Measurements from ENCODE around the gene CROCC.
"Not testable (repeated sequence)": the region's sequence is repeated elsewhere in the genome, so short reads cannot be mapped to it uniquely, and the experiment has no call there.

CROCC gene

DNA sequence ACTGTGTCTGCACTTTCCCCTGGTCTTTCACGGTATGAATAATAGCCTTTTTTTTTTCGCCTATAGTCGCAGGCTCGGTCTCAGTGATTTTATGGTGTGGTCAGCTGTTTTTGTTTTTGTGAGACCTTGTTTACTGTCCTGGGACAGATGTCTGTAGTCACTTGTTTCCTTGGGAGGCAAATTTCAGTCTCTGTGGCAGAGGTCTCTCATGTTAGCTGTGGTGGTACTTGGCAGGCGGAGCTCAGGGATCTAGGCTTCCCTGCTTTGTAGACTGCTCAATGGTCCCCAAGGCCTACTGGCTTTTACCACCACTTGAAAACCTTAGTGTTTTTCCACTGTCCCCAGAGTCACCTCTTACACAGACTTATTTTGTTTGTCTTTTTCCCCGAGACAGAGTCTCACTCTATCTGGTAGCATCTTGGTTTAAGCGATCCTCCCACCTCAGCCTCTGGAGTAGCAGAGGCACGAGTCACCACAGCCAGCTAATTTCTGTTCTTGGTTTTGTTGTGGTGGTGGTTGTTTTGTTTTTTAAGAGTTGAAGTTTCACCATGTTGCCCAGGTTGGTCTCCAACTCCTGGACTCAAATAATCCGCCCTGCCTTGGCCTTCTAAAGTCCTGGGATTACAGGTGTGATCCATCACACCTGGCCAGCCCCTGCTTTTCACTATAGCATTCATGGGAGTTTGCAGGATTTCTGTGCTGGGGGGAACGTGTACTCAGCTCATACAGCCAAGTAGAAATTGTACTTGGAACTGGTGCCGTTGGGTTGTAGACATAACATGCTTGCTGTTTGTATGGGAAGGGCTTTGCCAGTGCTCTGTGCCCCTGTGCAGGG lies 15.6 kb upstream of the CROCC start:
- Histone ChIP-seq H3K36me3 (ENCODE audit: control insufficient read depth in 1 of 2, insufficient read depth in 2 of 2, low read length in 2 of 2) (no peaks in the 10 kb centered on the region), H3K27me3 (ENCODE audit: control insufficient read depth in 1 of 2, insufficient read depth in 2 of 2, low read length in 2 of 2) (no peaks in the 10 kb centered on the region), H3K4me3 (ENCODE audit: low read depth in 1 of 2, low read length in 2 of 2) (no peak overlapping the region), H3K27ac (ENCODE audit: low read depth, low read length) (no peak overlapping the region), H3K9me3 (ENCODE audit: control insufficient read depth in 1 of 2, low read length in 2 of 2) (peaks cover 0 to 6% of the 10 kb centered on the region in 2 donors), H3K4me1 (ENCODE audit: control insufficient read depth in 1 of 2, insufficient read depth in 2 of 2, low read length in 2 of 2) (peaks cover 4 to 18% of the 10 kb centered on the region in 2 donors), H3K9ac (ENCODE audit: low read depth in 1 of 2, low read length in 2 of 2) (peak overlapping the region in 1 of 2 donors; percentile 91)

DNA sequence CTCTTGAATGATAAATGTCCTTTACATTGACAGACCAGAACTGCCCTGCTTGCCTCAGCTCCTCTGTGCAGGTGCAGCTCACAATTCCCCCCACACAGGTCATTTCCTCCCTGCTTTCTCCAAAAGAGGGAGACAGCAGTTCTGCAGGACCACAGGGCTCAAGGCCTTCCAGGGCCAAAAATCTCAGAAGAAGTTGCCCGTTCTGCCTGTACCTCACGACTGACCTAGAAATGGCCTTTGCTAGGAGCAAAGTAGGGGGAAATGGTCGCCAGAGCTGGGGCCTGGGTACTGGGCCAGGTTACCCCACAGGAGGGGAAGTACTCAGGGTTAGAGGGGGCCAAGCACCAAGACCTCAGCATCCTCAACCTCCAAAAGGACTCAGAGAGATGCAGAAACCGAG lies 14.9 kb upstream of the CROCC start:
- Histone ChIP-seq H3K4me1 (ENCODE audit: control insufficient read depth in 1 of 2, insufficient read depth in 2 of 2, low read length in 2 of 2) (peaks cover 7 to 18% of the 10 kb centered on the region in 2 donors), H3K4me3 (ENCODE audit: low read depth in 1 of 2, low read length in 2 of 2) (no peak overlapping the region), H3K9ac (ENCODE audit: low read depth in 1 of 2, low read length in 2 of 2) (no peak overlapping the region), H3K36me3 (ENCODE audit: control insufficient read depth in 1 of 2, insufficient read depth in 2 of 2, low read length in 2 of 2) (no peaks in the 10 kb centered on the region), H3K9me3 (ENCODE audit: control insufficient read depth in 1 of 2, low read length in 2 of 2) (peaks cover 0 to 6% of the 10 kb centered on the region in 2 donors), H3K27me3 (ENCODE audit: control insufficient read depth in 1 of 2, insufficient read depth in 2 of 2, low read length in 2 of 2) (no peaks in the 10 kb centered on the region), H3K27ac (ENCODE audit: low read depth, low read length) (no peak overlapping the region)

- Histone ChIP-seq H3K27ac (ENCODE audit: low read depth, low read length) (no peak overlapping the region), H3K36me3 (ENCODE audit: control insufficient read depth in 1 of 2, insufficient read depth in 2 of 2, low read length in 2 of 2) (no peaks in the 10 kb centered on the region), H3K27me3 (ENCODE audit: control insufficient read depth in 1 of 2, insufficient read depth in 2 of 2, low read length in 2 of 2) (no peaks in the 10 kb centered on the region), H3K4me3 (ENCODE audit: low read depth in 1 of 2, low read length in 2 of 2) (no peak overlapping the region), H3K4me1 (ENCODE audit: control insufficient read depth in 1 of 2, insufficient read depth in 2 of 2, low read length in 2 of 2) (peaks cover 10 to 19% of the 10 kb centered on the region in 2 donors), H3K9me3 (ENCODE audit: control insufficient read depth in 1 of 2, low read length in 2 of 2) (peaks cover 0 to 6% of the 10 kb centered on the region in 2 donors), H3K9ac (ENCODE audit: low read depth in 1 of 2, low read length in 2 of 2) (no peak overlapping the region)
These were observed 13.6 kb upstream of the CROCC start for GRCh38 chr1:16907870-16908758.

- H3K9me3 ChIP-seq (ENCODE audit: control insufficient read depth in 1 of 2, low read length in 2 of 2); H3K36me3 ChIP-seq (ENCODE audit: control insufficient read depth in 1 of 2, insufficient read depth in 2 of 2, low read length in 2 of 2); H3K9ac ChIP-seq (ENCODE audit: low read depth in 1 of 2, low read length in 2 of 2); H3K27me3 ChIP-seq (ENCODE audit: control insufficient read depth in 1 of 2, insufficient read depth in 2 of 2, low read length in 2 of 2); H3K27ac ChIP-seq (ENCODE audit: low read depth, low read length); H3K4me3 ChIP-seq (ENCODE audit: low read depth in 1 of 2, low read length in 2 of 2): not testable (repeated sequence)
- peaks cover 7 to 18% of the 10 kb centered on the region in 2 donors for H3K4me1 ChIP-seq (ENCODE audit: control insufficient read depth in 1 of 2, insufficient read depth in 2 of 2, low read length in 2 of 2)
These were observed 9.6 kb upstream of the CROCC start for GRCh38 chr1:16911851-16912721.

- not testable (repeated sequence) for H3K9me3 ChIP-seq (ENCODE audit: control insufficient read depth in 1 of 2, low read length in 2 of 2); H3K4me3 ChIP-seq (ENCODE audit: low read depth in 1 of 2, low read length in 2 of 2)
These were observed 9.0 kb upstream of the CROCC start for GRCh38 chr1:16912742-16913141.

DNA sequence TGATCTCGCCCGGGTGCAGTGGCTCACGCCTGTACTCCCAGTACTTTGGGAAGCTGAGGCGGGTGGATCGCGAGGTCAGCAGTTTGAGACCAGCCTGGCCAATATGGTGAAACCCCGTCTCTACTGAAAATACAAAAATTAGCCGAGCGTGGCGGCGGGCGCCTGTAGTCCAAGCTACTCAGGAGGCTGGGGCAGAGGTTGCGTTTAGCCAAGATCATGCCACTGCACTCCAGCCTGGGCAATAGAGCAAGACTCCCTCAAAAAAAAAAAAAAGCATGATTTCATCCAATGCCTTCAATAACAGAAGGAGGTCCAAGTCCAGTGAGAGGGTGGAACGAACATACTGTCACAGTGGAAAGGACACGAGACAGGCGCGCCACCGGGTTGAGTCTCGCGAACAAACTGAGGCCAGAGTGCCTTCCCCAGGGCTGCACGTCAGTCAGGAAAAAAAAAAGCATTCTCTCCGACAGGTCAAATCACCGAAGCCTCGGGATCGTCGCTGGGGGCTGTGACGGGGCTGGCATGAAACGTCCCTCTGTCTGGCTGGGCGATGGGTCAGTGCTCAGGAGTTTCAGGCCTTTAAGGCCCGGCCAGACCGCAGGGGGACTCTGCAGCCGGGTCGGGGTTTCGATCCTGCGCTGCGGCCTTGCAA lies 8.4 kb upstream of the CROCC start:
- no peak overlapping the region for H3K27ac ChIP-seq (ENCODE audit: low read depth, low read length)
- peaks cover 7 to 18% of the 10 kb centered on the region in 2 donors for H3K4me1 ChIP-seq (ENCODE audit: control insufficient read depth in 1 of 2, insufficient read depth in 2 of 2, low read length in 2 of 2)
- H3K36me3 ChIP-seq (ENCODE audit: control insufficient read depth in 1 of 2, insufficient read depth in 2 of 2, low read length in 2 of 2), result no peaks in the 10 kb centered on the region
- H3K27me3 ChIP-seq (ENCODE audit: control insufficient read depth in 1 of 2, insufficient read depth in 2 of 2, low read length in 2 of 2), result no peaks in the 10 kb centered on the region
- H3K9ac ChIP-seq (ENCODE audit: low read depth in 1 of 2, low read length in 2 of 2), result peak overlapping the region; percentile 68 to 84
- H3K4me3 ChIP-seq (ENCODE audit: low read depth in 1 of 2, low read length in 2 of 2), result peak overlapping the region; percentile 82
- H3K9me3 ChIP-seq (ENCODE audit: control insufficient read depth in 1 of 2, low read length in 2 of 2), result no peaks in the 10 kb centered on the region

More at GRCh38 chr1:16912742-16913141, 9.0 kb upstream of the CROCC start:
- not testable (repeated sequence) for H3K27me3 ChIP-seq (ENCODE audit: control insufficient read depth in 1 of 2, insufficient read depth in 2 of 2, low read length in 2 of 2); H3K9ac ChIP-seq (ENCODE audit: low read depth in 1 of 2, low read length in 2 of 2); H3K27ac ChIP-seq (ENCODE audit: low read depth, low read length); H3K36me3 ChIP-seq (ENCODE audit: control insufficient read depth in 1 of 2, insufficient read depth in 2 of 2, low read length in 2 of 2)
- peaks cover 7 to 18% of the 10 kb centered on the region in 2 donors for H3K4me1 ChIP-seq (ENCODE audit: control insufficient read depth in 1 of 2, insufficient read depth in 2 of 2, low read length in 2 of 2)

DNA sequence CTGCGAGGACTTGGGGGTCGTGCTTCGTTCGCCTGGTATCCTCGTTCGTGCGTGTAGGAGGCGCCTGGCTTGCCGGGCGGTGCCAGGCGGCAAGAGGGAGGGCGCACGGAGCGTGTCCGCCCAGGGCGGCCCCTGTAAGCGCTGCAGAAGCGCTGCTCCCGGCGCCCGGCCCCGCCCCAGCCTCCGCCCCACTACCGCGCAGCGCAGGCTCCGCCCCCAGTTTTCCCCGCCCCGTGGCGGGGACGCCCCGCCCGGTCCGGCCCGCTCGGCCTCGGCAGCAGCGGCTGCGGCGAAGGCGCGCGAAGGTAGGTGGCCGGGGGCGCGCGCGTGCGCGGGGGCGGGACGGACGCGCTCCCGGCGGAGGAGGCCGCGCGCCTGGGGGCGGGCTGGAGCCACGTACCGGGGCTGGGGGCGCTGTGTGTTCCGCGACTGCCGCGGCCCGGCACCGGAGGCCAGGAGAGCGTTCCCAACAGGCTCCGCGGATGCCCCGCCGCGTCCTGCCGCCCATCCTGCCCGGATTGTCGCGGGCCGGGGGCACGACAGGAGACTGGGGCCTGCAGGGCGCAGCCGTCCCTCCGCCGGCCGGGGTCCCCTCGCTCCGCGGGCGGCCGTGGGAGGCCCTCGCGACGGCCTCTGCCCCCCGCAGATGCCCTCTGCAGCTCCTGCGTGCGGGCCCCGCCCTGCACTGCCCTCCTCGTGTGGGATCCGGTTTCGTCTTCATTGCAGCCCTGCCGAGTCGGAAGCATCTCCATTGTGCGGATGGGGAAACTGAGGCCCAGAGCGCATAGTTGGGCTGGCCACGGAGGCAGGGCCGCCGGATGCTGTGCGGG lies 7.7 kb upstream of the CROCC start:
- H3K9ac ChIP-seq (ENCODE audit: low read depth in 1 of 2, low read length in 2 of 2), result peak overlapping the region; percentile 68 to 84
- H3K27ac ChIP-seq (ENCODE audit: low read depth, low read length), result peak overlapping the region; percentile 56
- H3K36me3 ChIP-seq (ENCODE audit: control insufficient read depth in 1 of 2, insufficient read depth in 2 of 2, low read length in 2 of 2), result no peaks in the 10 kb centered on the region
- no peaks in the 10 kb centered on the region for H3K9me3 ChIP-seq (ENCODE audit: control insufficient read depth in 1 of 2, low read length in 2 of 2)
- no peaks in the 10 kb centered on the region for H3K27me3 ChIP-seq (ENCODE audit: control insufficient read depth in 1 of 2, insufficient read depth in 2 of 2, low read length in 2 of 2)
- peak overlapping the region; percentile 82 for H3K4me3 ChIP-seq (ENCODE audit: low read depth in 1 of 2, low read length in 2 of 2)
- H3K4me1 ChIP-seq (ENCODE audit: control insufficient read depth in 1 of 2, insufficient read depth in 2 of 2, low read length in 2 of 2), result peaks cover 7 to 18% of the 10 kb centered on the region in 2 donors

DNA sequence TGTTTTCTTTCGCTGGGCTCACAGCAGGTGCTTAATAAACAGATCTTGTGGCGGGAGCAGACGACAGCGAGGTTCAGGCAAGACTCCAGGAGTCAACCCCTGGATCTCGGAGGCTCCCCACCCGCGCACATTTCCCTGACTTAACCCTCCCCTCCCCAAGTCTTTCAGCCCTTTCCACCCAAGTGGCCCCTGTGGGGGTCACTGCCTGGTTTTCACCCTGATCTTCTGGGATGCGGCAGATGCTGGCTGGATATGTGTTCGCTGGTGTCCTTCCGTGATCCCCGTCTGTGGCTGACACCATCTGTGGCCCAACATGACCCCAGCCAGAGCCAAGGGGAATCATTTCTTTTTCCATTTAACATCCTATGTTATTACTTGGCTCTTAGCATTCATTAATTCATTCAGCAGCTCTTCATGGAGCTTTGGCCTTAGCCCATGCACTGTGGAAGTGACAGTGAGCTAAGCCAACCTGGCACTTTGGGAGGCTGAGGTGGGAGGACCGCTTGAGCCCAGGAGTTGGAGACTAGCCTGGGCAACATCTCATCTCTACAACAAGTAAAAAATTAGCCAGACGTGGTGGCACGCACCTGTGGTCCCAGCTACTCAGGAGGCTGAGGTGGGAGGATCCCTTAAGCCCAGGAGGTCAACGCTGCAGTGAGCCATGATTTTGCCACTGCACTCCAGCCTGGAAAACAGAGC lies 6.7 kb upstream of the CROCC start:
- peak overlapping the region in 1 of 2 donors; percentile 32 for H3K9ac ChIP-seq (ENCODE audit: low read depth in 1 of 2, low read length in 2 of 2)
- H3K9me3 ChIP-seq (ENCODE audit: control insufficient read depth in 1 of 2, low read length in 2 of 2); H3K27me3 ChIP-seq (ENCODE audit: control insufficient read depth in 1 of 2, insufficient read depth in 2 of 2, low read length in 2 of 2); H3K27ac ChIP-seq (ENCODE audit: low read depth, low read length); H3K36me3 ChIP-seq (ENCODE audit: control insufficient read depth in 1 of 2, insufficient read depth in 2 of 2, low read length in 2 of 2): not testable (repeated sequence)
- peaks cover 7 to 18% of the 10 kb centered on the region in 2 donors for H3K4me1 ChIP-seq (ENCODE audit: control insufficient read depth in 1 of 2, insufficient read depth in 2 of 2, low read length in 2 of 2)
- H3K4me3 ChIP-seq (ENCODE audit: low read depth in 1 of 2, low read length in 2 of 2), result peak overlapping the region in 1 of 2 donors; percentile 79

All from duodenal mucosa (tissue), 2 donors.